Glutamatergic neuron (in vitro differentiated cells): Measurements from ENCODE around the gene CADM2. TPM values are rescaled to one million over a fixed set of nuclear protein-coding genes. Genes with fewer than 3 reads are reported as not detected.

Experiments
- DNase-seq: peaks from one replicate; pipeline ENCODE4 v3.0.0; 2022
- H3K27ac Mint-ChIP-seq: one replicate; pipeline ENCODE4 v1.8.0; 2020; ENCODE audit warnings: mild to moderate bottlenecking, mixed read lengths, inconsistent platforms; ENCODE audit not compliant: unreplicated experiment
- H3K27me3 Mint-ChIP-seq: one replicate; pipeline ENCODE4 v1.8.0; 2020; ENCODE audit warnings: mild to moderate bottlenecking, moderate library complexity, mixed read lengths, inconsistent platforms; ENCODE audit not compliant: unreplicated experiment
- H3K36me3 Mint-ChIP-seq: one replicate; pipeline ENCODE4 v1.8.0; 2020; ENCODE audit warnings: mild to moderate bottlenecking, mixed read lengths, inconsistent platforms; ENCODE audit not compliant: unreplicated experiment
- H3K4me1 Mint-ChIP-seq: one replicate; pipeline ENCODE4 v1.8.0; 2020; ENCODE audit warnings: mild to moderate bottlenecking, low read depth, mixed read lengths, inconsistent platforms; ENCODE audit not compliant: unreplicated experiment
- H3K4me3 Mint-ChIP-seq: one replicate; pipeline ENCODE4 v1.8.0; 2020; ENCODE audit warnings: mild to moderate bottlenecking, mixed read lengths, inconsistent platforms; ENCODE audit not compliant: unreplicated experiment
- H3K9me3 Mint-ChIP-seq: one replicate; pipeline ENCODE4 v1.8.0; 2020; ENCODE audit warnings: mild to moderate bottlenecking, moderate library complexity, mixed read lengths, inconsistent platforms; ENCODE audit not compliant: unreplicated experiment
- CTCF ChIP-seq: fragments of 200-600 bp; sonication (generic); IDR thresholded peaks from one replicate; pipeline ENCODE4 v1.5.0; 2021; ENCODE audit not compliant: partially characterized antibody, unreplicated experiment
- total RNA-seq: library from RNA; stranded (reverse); fragmentation: NEBNext Ultra II Directional; extraction: Animal tissue kit (Norgen Biotek cat#: 25700); gene quantifications from one replicate; pipeline ENCODE4 v1.2.1, GENCODE V29; 2021; ENCODE audit not compliant: unreplicated experiment

The CADM2 gene
- total RNA-seq, 1 donor from 2014 or later, result 233 TPM

GRCh38 chr3:85725809-85726208 is 767.0 kb downstream of the CADM2 start:
- no peaks in the 10 kb centered on the region for H3K4me1 Mint-ChIP-seq
- H3K27ac Mint-ChIP-seq, result no peak overlapping the region
- peaks cover 7% of the 10 kb centered on the region for H3K36me3 Mint-ChIP-seq
- TF ChIP-seq CTCF, result no peak
- H3K27me3 Mint-ChIP-seq, result no peaks in the 10 kb centered on the region
- H3K4me3 Mint-ChIP-seq, result no peak overlapping the region
- H3K9me3 Mint-ChIP-seq, result peaks cover 7% of the 10 kb centered on the region
- DNase-seq, result no peak

DNA sequence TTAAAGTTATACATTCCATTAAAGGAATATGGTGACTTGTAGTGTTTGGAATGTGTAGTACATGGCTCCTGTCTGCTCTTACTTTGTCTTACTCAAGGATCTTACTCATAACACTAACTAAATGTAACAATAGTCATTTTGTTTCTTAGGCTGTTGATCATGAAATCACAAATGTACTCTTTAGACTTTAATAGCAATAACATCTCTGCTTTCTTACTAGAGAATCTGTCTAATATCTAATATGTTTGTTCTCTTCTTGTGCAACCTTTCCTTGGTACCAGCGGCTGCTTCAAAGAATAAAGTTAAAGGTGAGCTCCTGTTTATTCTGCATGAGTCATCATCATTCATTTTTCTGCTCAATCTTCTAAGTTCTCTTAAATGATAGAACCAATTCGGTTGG is 767.5 kb downstream of the CADM2 start:
- no peak for DNase-seq
- Mint-ChIP-seq H3K4me3 (no peak overlapping the region), H3K9me3 (peaks cover 6% of the 10 kb centered on the region), H3K36me3 (peaks cover 7% of the 10 kb centered on the region), H3K4me1 (no peaks in the 10 kb centered on the region), H3K27me3 (no peaks in the 10 kb centered on the region), H3K27ac (no peak overlapping the region)
- TF ChIP-seq CTCF, result no peak

DNA sequence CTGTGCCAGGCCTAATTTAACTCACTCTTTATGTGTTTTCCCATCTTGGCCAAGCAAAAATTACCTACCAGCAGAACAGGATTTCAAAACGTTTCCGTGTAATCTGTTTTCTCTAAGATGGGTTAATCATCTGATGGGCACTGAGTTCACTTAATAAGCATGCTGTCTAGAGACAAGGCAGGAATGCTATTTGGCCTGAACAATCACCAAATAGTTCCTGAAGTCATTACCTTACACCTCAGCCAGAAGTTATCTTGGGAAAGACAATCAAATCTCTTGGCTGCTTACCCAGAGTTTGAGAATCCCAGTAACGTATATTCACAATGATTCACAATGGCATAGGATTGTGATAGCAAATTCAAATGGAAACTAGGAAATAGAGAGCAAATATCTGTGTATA is 779.1 kb downstream of the CADM2 start:
- no peak overlapping the region for H3K27ac Mint-ChIP-seq
- no peak for DNase-seq
- TF ChIP-seq CTCF, result no peak
- H3K4me3 Mint-ChIP-seq, result no peak overlapping the region
- peaks cover 2% of the 10 kb centered on the region for H3K9me3 Mint-ChIP-seq
- H3K27me3 Mint-ChIP-seq, result peaks cover 4% of the 10 kb centered on the region
- no peaks in the 10 kb centered on the region for H3K36me3 Mint-ChIP-seq
- peaks cover 22% of the 10 kb centered on the region for H3K4me1 Mint-ChIP-seq

DNA sequence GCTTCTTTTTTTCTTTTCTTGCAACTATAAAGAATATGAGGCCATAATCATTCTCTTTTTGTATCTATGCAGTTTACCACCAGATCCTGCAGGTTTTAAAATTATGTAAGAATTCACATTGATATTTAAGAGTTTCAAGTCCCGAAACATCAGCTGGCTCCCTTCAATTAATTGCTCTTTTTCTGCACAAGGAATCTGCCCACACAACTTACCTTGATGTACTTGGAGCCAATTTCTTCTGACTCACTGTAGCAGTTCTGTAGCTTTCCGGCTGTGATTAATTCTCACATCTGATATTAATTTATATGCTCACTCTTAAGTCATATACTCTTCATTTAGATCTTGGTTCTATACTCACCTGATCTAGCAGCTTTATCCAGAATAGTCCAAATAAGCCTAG is 781.8 kb downstream of the CADM2 start:
- H3K9me3 Mint-ChIP-seq, result peaks cover 3% of the 10 kb centered on the region
- H3K4me3 Mint-ChIP-seq, result no peak overlapping the region
- H3K4me1 Mint-ChIP-seq, result peaks cover 35% of the 10 kb centered on the region
- no peak for TF ChIP-seq CTCF
- peaks cover 8% of the 10 kb centered on the region for H3K27me3 Mint-ChIP-seq
- H3K36me3 Mint-ChIP-seq, result peaks cover 4% of the 10 kb centered on the region
- no peak for DNase-seq
- no peak overlapping the region for H3K27ac Mint-ChIP-seq

DNA sequence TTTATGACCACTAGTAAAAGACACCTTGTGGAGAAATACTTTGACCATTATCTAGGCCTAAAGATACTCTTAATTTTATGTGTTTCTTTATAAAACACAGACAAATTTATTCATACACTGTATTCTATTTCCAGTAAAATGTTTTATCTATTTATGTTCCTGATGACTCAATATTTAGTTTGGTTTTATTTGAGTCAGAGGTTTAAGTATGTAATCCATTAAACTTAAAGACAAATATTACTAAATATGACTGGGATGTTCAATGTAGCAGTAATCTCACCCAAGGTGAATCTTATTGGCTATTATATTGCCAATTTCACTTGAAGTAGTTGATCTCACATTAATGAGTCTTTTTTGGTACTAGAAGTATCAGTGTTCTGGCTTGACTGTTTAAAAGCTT is 799.7 kb downstream of the CADM2 start:
- Mint-ChIP-seq H3K4me1 (peaks cover 31% of the 10 kb centered on the region), H3K27me3 (peaks cover 5% of the 10 kb centered on the region), H3K9me3 (peaks cover 3% of the 10 kb centered on the region), H3K27ac (no peak overlapping the region), H3K4me3 (no peak overlapping the region), H3K36me3 (peaks cover 6% of the 10 kb centered on the region)
- no peak for DNase-seq
- TF ChIP-seq CTCF, result no peak
